ENCODE data around the gene AK5. TPM values are rescaled to one million over a fixed set of nuclear protein-coding genes. Genes with fewer than 3 reads are reported as not detected.

Gene AK5
- total and polyA plus RNA-seq, 2 experiments from 2014 or later = 8.8 to 12.2 TPM

GRCh38 chr1:77539519-77540142 is 257.8 kb downstream of the AK5 start:
- Mint-ChIP-seq H3K9me3 (no peaks in the 10 kb centered on the region), H3K4me3 (no peak overlapping the region), H3K4me1 (peaks cover 7% of the 10 kb centered on the region; the same call in 2 of the 3 replicates), H3K36me3 (ENCODE audit: low read depth) (no peaks in the 10 kb centered on the region), H3K27me3 (ENCODE audit: insufficient read depth, low read depth, poor library complexity) (peaks cover 9% of the 10 kb centered on the region), H3K27ac (no peak overlapping the region; the same call in 1 of the 2 replicates)
- Histone ChIP-seq H3K79me2 (replicated peaks; ENCODE audit: insufficient read depth) (no peaks in the 10 kb centered on the region), H3K27ac (ENCODE audit: low read depth) (no peak overlapping the region), H3K9me2 (ENCODE audit: insufficient read depth) (no peaks in the 10 kb centered on the region), H3K4me3 (no peak overlapping the region), H2AFZ (no peak overlapping the region), H3K4me2 (no peak overlapping the region), H3F3A (replicated peaks; ENCODE audit: low read depth) (no peaks in the 10 kb centered on the region), H3K4me1 (ENCODE audit: insufficient read depth) (no peaks in the 10 kb centered on the region), H3K36me3 (ENCODE audit: insufficient read depth) (no peaks in the 10 kb centered on the region), H3K27me3 (ENCODE audit: insufficient read depth) (no peaks in the 10 kb centered on the region), H4K20me1 (replicated peaks; ENCODE audit: insufficient read depth) (no peaks in the 10 kb centered on the region)
- TF ChIP-seq STAT1 (IDR thresholded peaks at IDR 0.05; ENCODE audit: unreplicated experiment) = no peak
- peak; percentile 55 for ATAC-seq
- DNase-seq (ENCODE audit: low spot score) = no peak

- no peaks in the 10 kb centered on the region for H3K27me3 ChIP-seq (ENCODE audit: insufficient read depth)
- DNase-seq (ENCODE audit: low spot score) (no peak), ATAC-seq (no peak)
- no peaks in the 10 kb centered on the region for H3F3A ChIP-seq (replicated peaks; ENCODE audit: low read depth)
- H3K4me1 ChIP-seq (ENCODE audit: insufficient read depth) = no peaks in the 10 kb centered on the region
- TF ChIP-seq EZH2phosphoT487 (IDR thresholded peaks at IDR 0.05; ENCODE audit: unreplicated experiment) = no peak
- no peak for TF ChIP-seq STAT1 (IDR thresholded peaks at IDR 0.05; ENCODE audit: unreplicated experiment)
- TF ChIP-seq, protein P1, sequence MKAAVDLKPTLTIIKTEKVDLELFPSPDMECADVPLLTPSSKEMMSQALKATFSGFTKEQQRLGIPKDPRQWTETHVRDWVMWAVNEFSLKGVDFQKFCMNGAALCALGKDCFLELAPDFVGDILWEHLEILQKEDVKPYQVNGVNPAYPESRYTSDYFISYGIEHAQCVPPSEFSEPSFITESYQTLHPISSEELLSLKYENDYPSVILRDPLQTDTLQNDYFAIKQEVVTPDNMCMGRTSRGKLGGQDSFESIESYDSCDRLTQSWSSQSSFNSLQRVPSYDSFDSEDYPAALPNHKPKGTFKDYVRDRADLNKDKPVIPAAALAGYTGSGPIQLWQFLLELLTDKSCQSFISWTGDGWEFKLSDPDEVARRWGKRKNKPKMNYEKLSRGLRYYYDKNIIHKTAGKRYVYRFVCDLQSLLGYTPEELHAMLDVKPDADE (IDR thresholded peaks at IDR 0.05) = no peak
- TF ChIP-seq CTCF (conservative IDR thresholded peaks at IDR 0.05; ENCODE audit: low read depth in 2 of 2) = no peak
- TF ChIP-seq JUNB (IDR thresholded peaks at IDR 0.05; ENCODE audit: unreplicated experiment) = no peak
- no peak for TF ChIP-seq ZNF462 (CRISPR knock-in tag; IDR thresholded peaks at IDR 0.05)
- TF ChIP-seq NANOG (IDR thresholded peaks at IDR 0.05; ENCODE audit: borderline replicate concordance) = no peak
- Mint-ChIP-seq H3K27me3 (ENCODE audit: insufficient read depth, low read depth, poor library complexity) (peaks cover 9% of the 10 kb centered on the region), H3K4me1 (peaks cover 7% of the 10 kb centered on the region), H3K9me3 (no peaks in the 10 kb centered on the region), H3K27ac (no peak overlapping the region), H3K4me3 (no peak overlapping the region), H3K36me3 (ENCODE audit: low read depth) (no peaks in the 10 kb centered on the region)
- no peaks in the 10 kb centered on the region for H4K20me1 ChIP-seq (replicated peaks; ENCODE audit: insufficient read depth)
- H3K79me2 ChIP-seq (replicated peaks; ENCODE audit: insufficient read depth) = no peaks in the 10 kb centered on the region
- no peak overlapping the region for H3K4me3 ChIP-seq
- no peaks in the 10 kb centered on the region for H3K36me3 ChIP-seq (ENCODE audit: insufficient read depth)
- H3K27ac ChIP-seq (ENCODE audit: low read depth) = no peak overlapping the region
- H3K9me2 ChIP-seq (ENCODE audit: insufficient read depth) = no peaks in the 10 kb centered on the region
- no peak overlapping the region for H2AFZ ChIP-seq
- no peak overlapping the region for H3K4me2 ChIP-seq
Observed at GRCh38 chr1:77540501-77541161, 258.8 kb downstream of the AK5 start.

Data from GM23338 (cell line).